22Rv1 (cell line): ENCODE results near the gene KRTDAP.

ENCODE experiments used
- CTCF ChIP-seq: fragments of 450-650 bp; IDR thresholded peaks from 2 replicates; pipeline ENCODE4 v1.5.1; 2017; ENCODE audit warnings: mild to moderate bottlenecking
- ZFX ChIP-seq: fragments of 450-650 bp; IDR thresholded peaks from 2 replicates; pipeline ENCODE4 v1.6.1; 2017; ENCODE audit warnings: antibody characterized with exemption, borderline replicate concordance

- TF ChIP-seq CTCF (no peak), ZFX (no peak)
Measured at GRCh38 chr19:35518313-35518712, 28.0 kb upstream of the KRTDAP start.
